ENCODE data around the gene SSR3. TPM values are rescaled to one million over a fixed set of nuclear protein-coding genes. Genes with fewer than 3 reads are reported as not detected.

SSR3 gene
- total and polyA plus RNA-seq, 7 donors = 53.2 to 252 (median 71.5) TPM

GRCh38 chr3:156551261-156551660, 3.7 kb downstream of the SSR3 start:
- H3K36me3 ChIP-seq (ENCODE audit: insufficient read depth in 1 of 2, low read depth in 1 of 2) = peaks cover 2 to 73% of the 10 kb centered on the region in 2 donors
- H3K27me3 ChIP-seq (ENCODE audit: insufficient read depth in 3 of 3, low read length in 2 of 3) = no peaks in the 10 kb centered on the region
- DNase-seq = no peak
- H3K4me1 ChIP-seq = peaks cover 57% of the 10 kb centered on the region
- TF ChIP-seq CTCF (IDR thresholded peaks at IDR 0.05) = no peak
- ATAC-seq = no peak
- H3K27ac ChIP-seq = no peak overlapping the region
- intact Hi-C loops (cut with DNase I) = loop anchor here in 1 of 2 donors (10.0 kb wide), 1 partner anchor 534 kb away; no protein-coding TSS in a partner anchor
- no peaks in the 10 kb centered on the region for H3K9me3 ChIP-seq
- 54 to 62% (median 61%) methylated on average over 4 of the region's 4 CpGs for WGBS, 3 donors
- H3K4me3 ChIP-seq = no peak overlapping the region

- DNase-seq (no peak), ATAC-seq (no peak)
- H3K27ac ChIP-seq = no peak overlapping the region
- H3K9me3 ChIP-seq = no peaks in the 10 kb centered on the region
- H3K4me1 ChIP-seq = peaks cover 55% of the 10 kb centered on the region
- no peak overlapping the region for H3K4me3 ChIP-seq
- 67 to 74% (median 69%) methylated on average over 6 of the region's 6 CpGs for whole genome bisulfite sequencing, 3 donors
- no peak for TF ChIP-seq CTCF (IDR thresholded peaks at IDR 0.05)
- intact Hi-C loops (cut with DNase I) = loop anchor here in 1 of 2 donors (10.0 kb wide), 1 partner anchor 266 kb away; no protein-coding TSS in a partner anchor
- H3K36me3 ChIP-seq (ENCODE audit: insufficient read depth in 1 of 2, low read depth in 1 of 2) = peaks cover 2 to 95% of the 10 kb centered on the region in 2 donors
- H3K27me3 ChIP-seq (ENCODE audit: insufficient read depth in 3 of 3, low read length in 2 of 3) = no peaks in the 10 kb centered on the region
Observed at GRCh38 chr3:156548902-156549301, 6.0 kb downstream of the SSR3 start.

GRCh38 chr3:156548041-156548687, 6.8 kb downstream of the SSR3 start:
- Histone ChIP-seq H3K4me3 (no peak overlapping the region), H3K36me3 (ENCODE audit: insufficient read depth in 1 of 2, low read depth in 1 of 2) (peaks cover 4 to 97% of the 10 kb centered on the region in 2 donors), H3K27ac (no peak overlapping the region), H3K4me1 (peaks cover 50% of the 10 kb centered on the region), H3K27me3 (ENCODE audit: insufficient read depth in 3 of 3, low read length in 2 of 3) (no peaks in the 10 kb centered on the region), H3K9me3 (no peaks in the 10 kb centered on the region)
- ATAC-seq (no peak), DNase-seq (no peak)
- WGBS, 3 donors = 78 to 89% (median 82%) methylated on average over 4 of the region's 4 CpGs
- intact Hi-C loops (cut with DNase I) = loop anchor here in 1 of 2 donors (10.0 kb wide), 1 partner anchor 267 kb away; no protein-coding TSS in a partner anchor
- TF ChIP-seq CTCF (IDR thresholded peaks at IDR 0.05) = no peak

- H3K36me3 ChIP-seq (ENCODE audit: insufficient read depth in 1 of 2, low read depth in 1 of 2) = peaks cover 6 to 97% of the 10 kb centered on the region in 2 donors
- 26 to 38% (median 36%) methylated on average over 2 of the region's 2 CpGs for WGBS, 3 donors
Observed at GRCh38 chr3:156547637-156548036, 7.3 kb downstream of the SSR3 start.

More at GRCh38 chr3:156547637-156548036, 7.3 kb downstream of the SSR3 start:
- Histone ChIP-seq H3K27ac (no peak overlapping the region), H3K27me3 (ENCODE audit: insufficient read depth in 3 of 3, low read length in 2 of 3) (no peaks in the 10 kb centered on the region), H3K4me1 (peaks cover 50% of the 10 kb centered on the region), H3K9me3 (no peaks in the 10 kb centered on the region), H3K4me3 (no peak overlapping the region)
- intact Hi-C loops (cut with DNase I) = loop anchor here in 1 of 2 donors (10.0 kb wide), 1 partner anchor 267 kb away; no protein-coding TSS in a partner anchor
- no peak for ATAC-seq
- TF ChIP-seq CTCF (IDR thresholded peaks at IDR 0.05) = no peak
- no peak for DNase-seq
